HG03045 (cell line): ENCODE results near the gene CLCNKA.
"Not testable (repeated sequence)": the region's sequence is repeated elsewhere in the genome, so short reads cannot be mapped to it uniquely, and the experiment has no call there.

ENCODE experiments used
- ATAC-seq: cut with Tn5 transposase; IDR thresholded peaks from one replicate; pipeline ENCODE4 v1.9.1; 2021; ENCODE audit warnings: mild to moderate bottlenecking, moderate library complexity; ENCODE audit not compliant: unreplicated experiment

The CLCNKA gene

GRCh38 chr1:15997076-15997585 is 24.7 kb upstream of the CLCNKA start:
- ATAC-seq, result no peak

DNA sequence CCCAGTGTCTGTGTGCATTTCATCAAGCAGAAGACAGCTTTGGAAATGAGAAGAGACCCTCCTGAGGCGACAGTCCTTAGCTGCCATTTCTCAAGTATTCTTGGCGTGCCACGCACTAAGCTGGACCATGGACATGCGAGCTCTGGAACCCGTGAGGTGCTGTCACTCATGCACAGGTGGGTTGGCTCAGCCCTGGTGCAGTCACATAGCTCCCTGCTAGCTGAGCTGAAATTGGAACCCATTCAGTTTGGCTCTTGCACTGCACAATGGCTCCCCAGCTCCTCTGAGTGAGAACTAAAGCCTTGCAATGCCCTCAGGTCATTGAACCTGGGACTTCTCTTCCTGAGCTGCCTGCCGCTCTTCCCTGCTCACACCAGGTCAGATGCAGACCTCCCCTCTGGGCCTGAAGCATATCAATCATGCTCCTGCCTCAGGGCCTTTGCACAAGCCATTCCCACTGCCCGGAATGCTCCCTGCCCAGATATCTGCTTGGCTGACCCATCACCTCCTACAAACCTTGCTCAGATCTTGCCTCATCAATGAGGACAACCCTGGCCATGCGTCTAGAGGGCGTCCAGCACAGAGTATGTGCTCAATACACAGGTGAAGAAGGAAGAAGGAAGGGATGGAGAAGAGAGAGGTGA is 24.1 kb upstream of the CLCNKA start:
- no peak for ATAC-seq

DNA sequence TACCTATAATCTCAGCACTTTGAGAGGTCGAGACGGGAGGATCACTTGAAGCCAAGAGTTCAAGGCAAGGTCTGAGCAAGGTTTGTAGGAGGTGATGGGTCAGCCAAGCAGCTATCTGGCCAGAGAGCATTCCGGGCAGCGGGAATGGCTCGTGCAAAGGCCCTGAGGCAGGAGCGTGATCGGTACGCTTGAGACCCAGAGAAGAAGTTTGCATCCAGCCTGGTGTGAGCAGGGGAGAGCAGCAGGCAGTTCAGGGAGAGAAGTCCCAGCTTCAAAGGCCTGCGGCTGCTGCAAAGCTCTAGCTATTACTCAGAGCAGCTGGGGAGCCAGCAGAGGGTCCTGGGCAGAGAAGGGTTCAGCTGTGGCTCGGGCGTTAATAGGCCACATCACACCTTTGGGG is 22.9 kb upstream of the CLCNKA start:
- ATAC-seq, result no peak

DNA sequence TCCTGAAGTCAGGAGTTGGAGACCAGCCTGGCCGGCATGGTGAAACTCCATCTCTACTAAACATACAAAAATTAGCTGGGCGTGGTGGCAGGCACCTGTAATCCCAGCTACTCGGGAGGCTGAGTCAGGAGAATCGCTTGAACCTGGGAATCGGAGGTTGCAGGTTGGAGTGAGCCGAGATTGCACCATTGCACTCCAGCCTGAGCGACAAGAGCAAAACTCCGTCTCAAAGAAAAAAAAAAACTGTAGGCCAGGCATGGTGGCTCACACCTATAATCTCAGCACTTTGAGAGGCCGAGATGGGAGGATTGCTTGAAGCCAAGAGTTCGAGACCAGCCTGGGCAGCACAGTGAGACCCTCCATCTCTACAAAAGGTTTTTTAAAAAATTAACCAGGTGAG is 20.6 kb upstream of the CLCNKA start:
- not testable (repeated sequence) for ATAC-seq

- ATAC-seq, result no peak
Measured at GRCh38 chr1:16005597-16005996, 16.2 kb upstream of the CLCNKA start.

DNA sequence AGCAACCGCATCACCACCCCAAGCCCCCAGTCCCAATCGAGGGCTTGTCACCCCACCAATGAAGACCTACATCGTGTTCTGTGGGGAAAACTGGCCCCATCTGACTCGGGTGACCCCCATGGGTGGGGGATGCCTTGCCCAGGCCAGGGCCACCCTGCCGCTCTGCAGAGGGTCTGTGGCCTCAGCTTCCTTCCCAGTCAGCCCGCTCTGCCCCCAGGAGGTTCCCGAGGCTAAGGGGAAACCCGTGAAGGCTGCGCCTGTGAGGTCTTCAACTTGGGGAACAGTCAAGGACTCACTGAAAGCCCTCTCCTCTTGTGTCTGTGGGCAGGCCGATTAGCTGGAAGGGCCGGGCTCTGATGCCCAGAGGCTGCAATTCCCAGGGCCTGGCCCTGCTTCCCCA is 15.8 kb upstream of the CLCNKA start:
- ATAC-seq, result no peak

GRCh38 chr1:16006552-16007485 is 15.0 kb upstream of the CLCNKA start:
- ATAC-seq, result no peak

DNA sequence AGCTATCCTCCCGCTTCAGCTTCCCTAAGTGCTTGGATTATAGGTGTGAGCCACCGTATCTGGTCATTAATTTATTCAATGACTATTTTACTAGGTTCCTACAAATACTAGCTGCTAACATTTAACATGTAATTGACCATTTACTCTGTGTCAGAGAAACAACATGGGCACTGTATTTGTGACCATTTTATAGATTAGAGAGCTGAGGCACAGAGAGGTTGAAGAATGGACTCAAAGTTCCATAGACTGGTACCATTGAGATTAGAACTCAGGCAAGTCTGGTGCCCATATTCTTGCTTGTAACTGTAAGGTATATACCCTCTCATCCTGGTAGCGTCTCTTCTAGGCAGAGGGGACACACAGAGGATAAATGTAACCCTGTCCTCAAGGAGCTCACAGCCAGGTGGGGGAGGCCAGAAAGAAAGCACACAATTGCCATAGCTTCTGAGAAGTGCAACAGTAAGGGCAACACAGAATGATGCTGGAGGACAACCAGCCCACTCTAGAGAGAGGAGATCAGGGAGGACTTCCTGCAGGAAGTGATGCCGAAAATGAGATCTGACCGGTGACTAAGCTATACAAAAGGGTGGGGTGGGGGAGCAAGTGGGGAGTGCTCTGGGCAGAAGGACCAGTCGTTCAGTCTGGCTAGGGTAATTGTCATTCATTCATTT is 14.0 kb upstream of the CLCNKA start:
- no peak for ATAC-seq

DNA sequence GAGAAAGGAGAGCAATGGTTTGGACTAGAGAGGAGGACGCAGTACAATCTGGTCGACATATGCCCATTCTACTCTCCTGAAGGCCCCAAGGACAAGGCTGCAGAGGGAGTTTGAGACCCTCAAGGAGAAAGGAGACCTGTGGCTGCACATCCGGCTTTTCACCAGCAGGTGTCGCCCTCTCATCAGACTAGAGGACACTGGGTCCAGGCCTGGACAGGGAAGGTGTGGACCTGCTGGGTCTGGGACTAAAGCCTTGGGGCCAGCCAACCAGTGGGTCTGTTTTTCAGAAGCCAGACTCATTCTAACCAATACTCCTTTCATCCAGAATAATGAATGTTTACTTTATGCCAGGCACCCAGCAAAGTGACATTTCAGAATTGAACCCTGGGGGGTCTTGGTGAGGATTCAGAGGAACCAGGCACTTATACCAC is 12.8 kb upstream of the CLCNKA start:
- ATAC-seq, result no peak

GRCh38 chr1:16009678-16010077 is 12.2 kb upstream of the CLCNKA start:
- ATAC-seq, result no peak

DNA sequence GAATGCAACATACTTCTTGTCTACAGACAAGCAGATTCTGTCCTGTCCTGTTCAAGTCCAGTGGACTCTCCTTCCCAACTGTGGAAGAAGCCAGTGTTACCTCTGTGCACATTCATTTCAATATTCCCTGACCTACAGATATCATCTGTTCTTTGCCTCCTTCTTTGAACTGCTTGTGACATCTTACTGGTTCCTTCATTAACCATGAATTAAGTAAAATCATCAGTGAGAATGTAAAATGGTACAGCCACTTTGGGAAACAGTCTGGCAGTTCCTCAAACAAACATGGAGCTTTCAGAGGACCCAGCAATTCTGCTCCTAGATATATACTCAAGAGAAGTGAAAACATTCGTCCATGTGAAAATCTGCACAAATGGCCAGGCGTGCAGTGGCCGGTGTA is 11.0 kb upstream of the CLCNKA start:
- no peak for ATAC-seq

DNA sequence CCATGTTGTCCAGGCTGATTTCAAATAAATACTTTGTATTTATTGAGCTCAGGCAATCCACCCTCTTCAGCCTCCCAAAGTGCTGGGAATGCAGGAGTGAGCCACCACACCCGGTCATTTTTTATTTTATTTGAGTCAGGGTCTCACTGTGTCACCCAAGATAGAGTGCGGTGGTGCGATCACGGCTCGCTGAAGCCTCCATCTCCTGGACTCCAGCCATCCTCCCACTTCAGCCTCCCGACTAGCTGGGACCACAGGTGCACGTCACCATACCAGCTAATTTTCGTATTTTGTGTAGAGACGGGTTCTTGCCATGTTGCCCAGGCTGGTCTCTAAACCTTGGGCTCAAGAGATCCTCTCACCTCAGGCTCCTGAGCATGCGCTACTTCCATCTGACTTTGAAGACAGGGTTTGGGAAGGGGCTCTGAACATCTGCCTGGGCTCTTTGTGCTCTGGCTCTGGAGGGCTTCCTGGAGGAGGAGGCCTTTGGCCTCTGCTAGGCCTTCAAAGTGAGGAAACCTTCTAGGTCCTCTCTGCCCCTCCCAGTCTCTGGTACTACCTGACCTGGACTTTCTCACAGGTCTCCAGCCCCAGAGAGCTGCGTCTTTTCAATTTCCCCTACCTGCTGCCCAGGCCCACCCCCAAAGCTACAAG is 9.8 kb upstream of the CLCNKA start:
- no peak for ATAC-seq

DNA sequence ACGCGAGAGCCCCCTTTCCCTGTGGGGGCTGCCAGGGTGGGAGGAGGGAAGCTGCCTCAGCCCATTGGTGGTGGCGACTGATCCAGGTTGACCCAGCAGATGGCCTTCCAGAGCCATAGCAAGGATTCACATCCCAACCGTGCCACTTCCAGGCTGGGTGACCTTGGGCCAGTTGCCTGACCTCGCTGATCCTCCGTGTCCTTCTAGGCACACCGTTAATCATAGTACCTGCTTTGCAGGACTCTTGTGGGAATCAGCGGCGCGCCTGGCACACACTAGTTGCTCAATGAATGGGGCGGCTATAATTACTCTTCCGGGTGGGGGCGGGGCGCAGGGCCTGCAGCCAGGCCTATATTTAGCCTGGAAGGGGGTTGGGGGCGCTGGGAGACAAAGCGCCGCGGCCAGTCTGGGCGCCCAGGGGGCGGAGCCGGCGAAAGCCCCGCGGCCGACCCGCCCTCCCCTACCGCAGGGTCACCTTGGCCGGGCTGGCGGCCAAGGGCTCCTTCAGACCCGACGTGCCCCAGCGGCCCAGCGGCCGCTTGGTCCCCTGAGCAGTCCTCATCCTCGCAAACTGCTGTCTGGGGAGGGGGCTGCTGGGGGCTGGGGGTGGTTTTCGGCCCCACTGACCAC is 9.1 kb upstream of the CLCNKA start:
- no peak for ATAC-seq

GRCh38 chr1:16013220-16013907 is 8.5 kb upstream of the CLCNKA start:
- no peak for ATAC-seq

- ATAC-seq, result no peak
Measured at GRCh38 chr1:16013908-16014258, 8.0 kb upstream of the CLCNKA start.

- ATAC-seq, result no peak
Measured at GRCh38 chr1:16014509-16015482, 7.0 kb upstream of the CLCNKA start.

DNA sequence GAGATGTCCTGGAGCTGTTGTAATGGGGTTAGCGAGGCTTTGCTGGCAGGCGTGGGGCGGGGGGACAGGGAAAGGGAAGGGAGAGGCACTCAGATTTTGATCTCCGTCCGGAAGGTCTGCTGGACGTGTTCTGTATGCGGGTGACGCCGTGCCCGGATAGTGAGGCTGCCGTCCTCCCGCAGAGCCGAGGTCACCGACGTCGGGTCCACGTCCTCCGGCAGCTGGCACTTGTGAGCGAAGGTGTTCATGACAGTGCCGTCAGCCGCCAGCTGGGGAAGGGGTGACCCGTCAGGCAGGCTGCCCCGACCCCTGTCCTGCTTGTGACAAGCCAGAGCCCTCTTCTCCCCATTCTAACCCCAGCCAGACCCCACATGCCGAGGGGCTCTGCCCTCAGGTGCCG is 6.3 kb upstream of the CLCNKA start:
- ATAC-seq, result no peak

GRCh38 chr1:16015960-16016901 is 5.6 kb upstream of the CLCNKA start:
- no peak for ATAC-seq
